Astrocyte (in vitro differentiated cells and primary cell): ENCODE results near the gene ALK.

Experiments used
- EZH2 ChIP-seq: IDR thresholded peaks from 2 replicates; pipeline ENCODE4 v1.6.1; 2012; ENCODE audit warnings: mild to moderate bottlenecking, low read length, inconsistent platforms; ENCODE audit not compliant: insufficient read depth
- TF ChIP-seq, protein P1 (sequence below): IDR thresholded peaks from 2 replicates; pipeline ENCODE4 v1.5.1; 2011; ENCODE audit warnings: low read depth, mild to moderate bottlenecking, inconsistent platforms, low read length, moderate library complexity; ENCODE audit not compliant: insufficient read depth

DNA sequence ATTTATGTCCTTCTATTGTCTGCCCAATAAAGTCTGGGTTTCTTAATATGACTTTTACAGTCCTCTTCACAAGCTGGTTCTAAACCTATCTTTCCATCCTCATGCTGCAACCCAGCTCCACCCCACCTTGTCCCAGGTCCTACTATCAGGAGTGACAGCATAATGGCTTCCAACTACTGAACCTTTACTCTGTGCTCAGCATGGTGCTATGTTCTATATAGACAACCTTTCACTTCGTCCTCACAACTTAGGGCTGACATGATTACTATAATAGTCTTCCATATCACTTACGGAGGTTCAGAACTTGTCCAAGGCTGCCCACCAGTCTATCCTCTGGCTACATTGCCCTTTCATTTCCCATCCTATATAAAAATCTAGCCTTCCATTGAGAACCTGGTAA is 256.8 kb downstream of the ALK start:
- TF ChIP-seq, protein P1, sequence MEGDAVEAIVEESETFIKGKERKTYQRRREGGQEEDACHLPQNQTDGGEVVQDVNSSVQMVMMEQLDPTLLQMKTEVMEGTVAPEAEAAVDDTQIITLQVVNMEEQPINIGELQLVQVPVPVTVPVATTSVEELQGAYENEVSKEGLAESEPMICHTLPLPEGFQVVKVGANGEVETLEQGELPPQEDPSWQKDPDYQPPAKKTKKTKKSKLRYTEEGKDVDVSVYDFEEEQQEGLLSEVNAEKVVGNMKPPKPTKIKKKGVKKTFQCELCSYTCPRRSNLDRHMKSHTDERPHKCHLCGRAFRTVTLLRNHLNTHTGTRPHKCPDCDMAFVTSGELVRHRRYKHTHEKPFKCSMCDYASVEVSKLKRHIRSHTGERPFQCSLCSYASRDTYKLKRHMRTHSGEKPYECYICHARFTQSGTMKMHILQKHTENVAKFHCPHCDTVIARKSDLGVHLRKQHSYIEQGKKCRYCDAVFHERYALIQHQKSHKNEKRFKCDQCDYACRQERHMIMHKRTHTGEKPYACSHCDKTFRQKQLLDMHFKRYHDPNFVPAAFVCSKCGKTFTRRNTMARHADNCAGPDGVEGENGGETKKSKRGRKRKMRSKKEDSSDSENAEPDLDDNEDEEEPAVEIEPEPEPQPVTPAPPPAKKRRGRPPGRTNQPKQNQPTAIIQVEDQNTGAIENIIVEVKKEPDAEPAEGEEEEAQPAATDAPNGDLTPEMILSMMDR = no peak
- TF ChIP-seq EZH2 = no peak
